Activated CD8-positive, alpha-beta memory T cell treated with anti-CD3 and anti-CD28 coated beads, Interleukin-2, amount 50 U/mL, for 24 hours (primary cell): ENCODE data around the gene CNIH4.
"Not testable (repeated sequence)": the region's sequence is repeated elsewhere in the genome, so short reads cannot be mapped to it uniquely, and the experiment has no call there.

ENCODE experiments used
- DNase-seq: peaks from one replicate; pipeline ENCODE4 v3.0.0-alpha.2; 2020; ENCODE audit errors: extremely low read depth

The CNIH4 gene

GRCh38 chr1:224399887-224400286 lies 43.2 kb downstream of the CNIH4 start:
- no peak for DNase-seq

DNA sequence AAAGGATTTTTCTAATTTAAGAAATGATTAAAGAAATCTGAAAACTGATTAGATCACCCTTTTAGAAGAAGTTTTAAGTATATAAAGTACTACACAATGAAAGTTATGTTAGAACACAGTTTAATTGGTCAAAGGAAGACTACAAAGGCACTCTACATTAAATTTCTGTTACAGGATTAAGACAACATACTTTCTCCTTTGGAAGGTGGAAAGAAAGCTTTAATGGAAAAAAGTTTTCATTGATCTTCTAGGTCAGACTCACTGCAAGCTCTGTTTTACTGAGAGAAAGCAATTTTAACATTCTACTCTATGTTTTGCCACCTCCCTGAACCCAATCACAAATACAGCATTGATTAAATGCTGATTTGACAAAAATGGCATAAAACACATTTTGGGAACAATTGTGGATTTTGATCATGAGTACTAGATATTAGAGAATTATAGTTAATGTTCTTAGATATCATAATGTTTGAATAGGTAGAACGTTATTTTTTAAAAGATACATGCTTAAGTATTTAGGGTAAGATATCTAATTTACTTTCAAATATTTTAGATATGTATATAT lies 45.9 kb downstream of the CNIH4 start:
- DNase-seq = no peak

GRCh38 chr1:224404916-224405603 lies 48.4 kb downstream of the CNIH4 start:
- DNase-seq = no peak

DNA sequence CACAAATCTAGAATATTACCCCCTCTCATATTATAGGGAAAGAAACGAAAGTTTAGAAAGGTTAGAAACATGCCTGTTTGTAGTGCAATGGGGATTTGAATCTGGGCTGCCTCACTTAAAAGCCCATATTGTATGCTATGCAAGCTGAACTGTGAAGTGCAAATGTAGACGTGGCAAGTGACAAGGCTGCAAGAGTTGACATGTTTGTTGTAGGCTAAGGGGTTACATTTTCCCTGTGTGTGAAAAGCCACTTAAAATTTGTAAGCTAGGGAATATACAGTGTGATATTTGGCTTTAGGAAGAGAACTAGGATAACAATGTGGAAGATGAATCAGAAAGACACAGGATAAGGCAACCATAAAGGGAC lies 48.9 kb downstream of the CNIH4 start:
- no peak for DNase-seq

DNA sequence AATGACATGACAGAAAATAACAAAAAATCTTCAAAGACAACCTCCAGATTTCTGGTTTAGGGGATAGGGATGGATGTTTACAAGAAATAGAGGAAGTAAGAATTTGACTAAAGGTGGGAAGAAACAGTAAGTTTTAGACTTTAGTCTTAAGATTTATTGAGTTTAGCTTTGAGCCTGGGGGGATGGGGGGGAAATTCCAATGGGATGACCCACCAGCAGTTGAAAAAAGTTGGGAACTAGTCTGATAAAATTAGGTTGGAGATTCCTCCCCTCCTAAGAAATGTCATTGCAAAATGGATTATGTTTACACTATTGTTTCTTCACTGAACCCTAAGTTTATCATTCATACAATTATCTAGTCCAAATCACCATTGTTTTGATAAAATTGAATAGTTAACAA lies 49.5 kb downstream of the CNIH4 start:
- no peak for DNase-seq

DNA sequence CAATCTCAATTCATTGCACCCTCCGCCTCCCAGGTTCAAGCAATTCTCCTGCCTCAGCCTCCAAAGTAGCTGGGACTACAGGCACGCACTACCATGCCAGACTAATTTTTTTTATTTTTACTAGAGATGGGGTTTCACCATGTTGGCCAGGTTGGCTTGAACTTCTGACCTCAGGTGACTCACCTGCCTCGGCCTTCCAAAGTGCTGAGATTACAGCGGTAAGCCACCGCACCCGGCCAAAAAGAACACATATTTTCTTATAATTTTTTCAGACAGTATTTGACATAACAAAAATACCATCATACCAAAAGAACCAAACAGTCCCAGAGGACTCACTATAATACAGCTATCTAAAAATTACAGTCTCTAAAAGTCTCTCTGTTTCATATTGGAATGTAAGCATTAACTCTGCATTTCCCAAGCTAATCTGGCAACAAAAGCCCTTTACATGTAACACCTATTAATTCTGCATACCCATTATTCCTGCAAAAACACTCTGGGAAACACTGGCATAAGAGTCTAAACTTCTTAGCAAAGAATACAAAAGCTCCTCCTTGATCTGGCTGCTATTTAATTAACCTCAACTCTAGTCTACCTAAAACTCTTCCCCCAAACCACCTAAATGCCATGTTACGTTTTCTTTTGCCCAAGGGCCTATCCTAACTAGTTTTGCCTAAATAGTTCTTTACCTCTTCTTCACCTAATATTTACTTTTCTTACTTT lies 51.1 kb downstream of the CNIH4 start:
- no peak for DNase-seq

DNA sequence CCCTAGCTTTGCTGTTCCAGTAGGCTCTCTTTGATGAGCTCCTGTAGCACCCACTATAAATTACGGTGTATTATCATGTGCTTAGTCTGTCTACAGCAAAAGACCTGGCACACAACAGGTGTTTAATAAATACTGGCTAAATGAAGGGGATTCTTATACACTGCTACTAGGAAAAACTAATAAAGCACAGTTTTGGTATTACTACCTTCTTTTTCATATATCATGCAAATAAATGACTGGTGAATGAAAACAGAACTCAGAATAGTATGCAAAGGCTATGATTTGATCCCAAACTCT lies 51.6 kb downstream of the CNIH4 start:
- DNase-seq = no peak

DNA sequence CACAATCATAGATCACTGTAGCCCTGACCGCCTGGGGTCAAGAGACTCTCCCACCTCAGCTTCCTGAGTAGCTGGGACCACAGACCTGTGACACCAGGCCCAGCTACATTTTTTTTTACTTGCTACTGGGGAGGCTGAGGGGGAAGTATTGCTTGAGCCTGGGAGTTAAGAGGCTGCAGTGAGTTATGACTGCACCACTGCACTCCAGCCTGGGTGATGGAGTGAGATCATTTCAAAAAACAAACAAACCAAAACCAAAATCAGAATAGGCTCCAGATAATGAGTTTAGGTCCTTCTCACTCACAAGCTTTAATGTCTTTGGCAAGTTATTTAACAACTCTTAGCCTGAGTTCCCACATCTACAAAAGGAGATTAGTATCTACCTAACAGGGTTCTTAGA lies 55.1 kb downstream of the CNIH4 start:
- DNase-seq = no peak

GRCh38 chr1:224420106-224420505 lies 63.4 kb downstream of the CNIH4 start:
- DNase-seq = no peak

GRCh38 chr1:224425279-224425884 lies 68.7 kb downstream of the CNIH4 start:
- DNase-seq = no peak

- DNase-seq = not testable (repeated sequence)
Observed at GRCh38 chr1:224426869-224427268, 70.2 kb downstream of the CNIH4 start.

DNA sequence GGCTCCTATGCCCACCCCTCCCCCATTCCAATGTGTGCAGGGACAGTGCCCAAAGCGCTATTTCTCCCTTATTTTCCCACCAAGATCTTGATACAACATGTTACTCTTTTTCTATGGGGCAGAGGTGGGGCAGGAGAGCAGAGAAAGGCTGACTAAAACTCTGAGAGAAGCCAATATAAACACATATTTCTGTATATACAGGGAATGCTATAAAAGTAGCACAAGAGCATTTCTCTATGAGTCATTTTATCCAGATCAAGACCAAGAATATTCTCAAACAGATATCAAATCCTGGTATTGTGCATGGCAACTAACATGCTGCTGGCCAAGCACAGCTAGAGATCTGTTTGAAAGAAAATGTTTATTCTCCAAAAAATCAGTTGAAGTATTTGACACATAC lies 70.7 kb downstream of the CNIH4 start:
- DNase-seq = no peak

DNA sequence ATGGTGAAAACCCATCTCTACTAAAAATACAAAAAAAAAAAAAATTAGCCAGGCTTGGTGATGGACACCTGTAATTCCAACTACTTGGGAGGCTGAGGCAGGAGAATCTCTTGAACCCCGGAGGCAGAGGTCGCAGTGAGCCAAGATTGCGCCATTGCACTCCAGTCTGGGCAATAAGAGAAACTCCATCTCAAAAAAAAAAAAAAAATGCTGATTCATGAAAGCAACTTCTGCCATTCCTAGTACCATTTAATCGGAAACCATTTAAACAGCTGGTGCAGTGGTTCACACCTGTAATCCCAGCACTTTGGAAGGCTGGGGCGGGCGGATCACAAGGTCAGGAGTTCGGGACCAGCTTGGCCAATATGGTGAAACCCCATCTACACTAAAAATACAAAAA lies 72.0 kb downstream of the CNIH4 start:
- DNase-seq = not testable (repeated sequence)
